SK-N-SH (cell line): ENCODE data around the gene SCARB1.

Source experiments
- CTCF ChIP-seq: fragments of 200-600 bp; sonication (generic); IDR thresholded peaks from 2 replicates; pipeline ENCODE4 v1.6.1; 2017; ENCODE audit warnings: antibody characterized with exemption, mild to moderate bottlenecking, moderate library complexity
- FOSL2 ChIP-seq: IDR thresholded peaks from 2 replicates; pipeline ENCODE4 v1.4.0; 2012; ENCODE audit warnings: low read depth, mild to moderate bottlenecking, moderate library complexity, borderline replicate concordance
- IRF3 ChIP-seq: fragments of 150-350 bp; IDR thresholded peaks from 2 replicates; pipeline ENCODE4 v1.6.1; 2016; ENCODE audit warnings: mild to moderate bottlenecking, low read depth, low read length
- JUND ChIP-seq: IDR thresholded peaks from 2 replicates; pipeline ENCODE4 v1.4.0; 2012
- MAX ChIP-seq: IDR thresholded peaks from 2 replicates; pipeline ENCODE4 v1.4.0; 2012; ENCODE audit warnings: low read depth
- MEF2A ChIP-seq: IDR thresholded peaks from 2 replicates; pipeline ENCODE4 v1.4.0; 2012; ENCODE audit warnings: low read depth, borderline replicate concordance
- RAD21 ChIP-seq: IDR thresholded peaks from 2 replicates; pipeline ENCODE4 v1.6.1; 2012; ENCODE audit warnings: mild to moderate bottlenecking, low read length
- RFX5 ChIP-seq: IDR thresholded peaks from 2 replicates; pipeline ENCODE4 v1.6.1; 2012; ENCODE audit warnings: mild to moderate bottlenecking, improper control_type of control experiment, low read length
- SIN3A ChIP-seq: IDR thresholded peaks from 2 replicates; pipeline ENCODE4 v1.6.1; 2012; ENCODE audit warnings: low read depth, mild to moderate bottlenecking, low read length, moderate library complexity, borderline replicate concordance
- SMC3 ChIP-seq: IDR thresholded peaks from 2 replicates; pipeline ENCODE4 v1.6.1; 2012; ENCODE audit warnings: low read depth, low read length, improper control_type of control experiment
- YY1 ChIP-seq: IDR thresholded peaks from 2 replicates; pipeline ENCODE4 v1.4.0; 2012; ENCODE audit warnings: low read depth, mild to moderate bottlenecking

- no peak for TF ChIP-seq CTCF
- TF ChIP-seq RAD21, result no peak
- no peak for TF ChIP-seq RFX5
- TF ChIP-seq YY1, result no peak
- no peak for TF ChIP-seq MAX
- no peak for TF ChIP-seq SIN3A
- TF ChIP-seq FOSL2, result no peak
- no peak for TF ChIP-seq MEF2A
- TF ChIP-seq SMC3, result no peak
- TF ChIP-seq JUND, result no peak
- no peak for TF ChIP-seq IRF3
Observed at GRCh38 chr12:124853781-124854636, 9.7 kb downstream of the SCARB1 start.
